Loucy (cell line): ENCODE data around the gene COPS2.
"Not testable (repeated sequence)": the region's sequence is repeated elsewhere in the genome, so short reads cannot be mapped to it uniquely, and the experiment has no call there.

Experiments
- EZH2phosphoT487 ChIP-seq: fragments of 200-600 bp; IDR thresholded peaks from 2 replicates; pipeline ENCODE4 v1.6.1; 2018; ENCODE audit warnings: antibody characterized with exemption, mild to moderate bottlenecking, moderate library complexity, borderline replicate concordance
- TF ChIP-seq, protein P1 (sequence below): fragments of 200-600 bp; sonication (generic); conservative IDR thresholded peaks from 2 replicates; pipeline ENCODE4 v1.5.1; 2014; ENCODE audit warnings: mild to moderate bottlenecking, antibody characterized with exemption, low read length

- TF ChIP-seq, protein P1, sequence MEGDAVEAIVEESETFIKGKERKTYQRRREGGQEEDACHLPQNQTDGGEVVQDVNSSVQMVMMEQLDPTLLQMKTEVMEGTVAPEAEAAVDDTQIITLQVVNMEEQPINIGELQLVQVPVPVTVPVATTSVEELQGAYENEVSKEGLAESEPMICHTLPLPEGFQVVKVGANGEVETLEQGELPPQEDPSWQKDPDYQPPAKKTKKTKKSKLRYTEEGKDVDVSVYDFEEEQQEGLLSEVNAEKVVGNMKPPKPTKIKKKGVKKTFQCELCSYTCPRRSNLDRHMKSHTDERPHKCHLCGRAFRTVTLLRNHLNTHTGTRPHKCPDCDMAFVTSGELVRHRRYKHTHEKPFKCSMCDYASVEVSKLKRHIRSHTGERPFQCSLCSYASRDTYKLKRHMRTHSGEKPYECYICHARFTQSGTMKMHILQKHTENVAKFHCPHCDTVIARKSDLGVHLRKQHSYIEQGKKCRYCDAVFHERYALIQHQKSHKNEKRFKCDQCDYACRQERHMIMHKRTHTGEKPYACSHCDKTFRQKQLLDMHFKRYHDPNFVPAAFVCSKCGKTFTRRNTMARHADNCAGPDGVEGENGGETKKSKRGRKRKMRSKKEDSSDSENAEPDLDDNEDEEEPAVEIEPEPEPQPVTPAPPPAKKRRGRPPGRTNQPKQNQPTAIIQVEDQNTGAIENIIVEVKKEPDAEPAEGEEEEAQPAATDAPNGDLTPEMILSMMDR: not testable (repeated sequence)
- TF ChIP-seq EZH2phosphoT487: not testable (repeated sequence)
Observed at GRCh38 chr15:49074589-49075287, 80.7 kb downstream of the COPS2 start.
